Spleen (tissue), 7 donors: ENCODE measurements around the gene THAP4.

Source experiments
- CTCF ChIP-seq, 11 experiments: fragments of 200-600 bp in 7 of 11; fragments of 450-650 bp in 4 of 11; sonication (generic) in 4 of 11; IDR thresholded peaks in 8 of 11; conservative IDR thresholded peaks in 3 of 11; 1 replicate in 7 of 11; 2 replicates in 4 of 11; pipeline versions ENCODE4 v1.4.0 to v1.8.0; 2016 to 2021; ENCODE audit warnings: antibody characterized with exemption in 11 of 11, inconsistent platforms in 4 of 11, mild to moderate bottlenecking in 1 of 11
- POLR2A ChIP-seq, 3 donors: fragments of 450-650 bp; IDR thresholded peaks; one replicate each; pipeline ENCODE4 v1.5.1; 2017; ENCODE audit warnings: antibody characterized with exemption in 3 of 3, mild to moderate bottlenecking in 1 of 3
- POLR2AphosphoS5 ChIP-seq, 3 donors: sonication (generic); formaldehyde crosslinking; IDR thresholded peaks; one replicate each; pipeline ENCODE4 v1.5.1; 2017; ENCODE audit warnings: antibody characterized with exemption in 3 of 3
- donor health status: DM: no; HTN: no; CAD: no; lungs with moderate emphysema.
- donor health status: DM: no; HTN: no; CAD: no.
- donor health status: DM: no; HTN: no; CAD: no.

GRCh38 chr2:241668839-241669238, 31.9 kb upstream of the THAP4 start:
- no peak for TF ChIP-seq CTCF (IDR thresholded peaks at IDR 0.05 in 8 of 11, conservative IDR thresholded peaks at IDR 0.05 in 3 of 11)
- no peak for TF ChIP-seq POLR2A (IDR thresholded peaks at IDR 0.05)
- peak in 1 of 3 donors; percentile 5 for TF ChIP-seq POLR2AphosphoS5 (IDR thresholded peaks at IDR 0.05)
